Skeletal muscle satellite cell (primary cell): Measurements from ENCODE around the gene MYOZ3.

Experiments
- H3K27me3 ChIP-seq: 2 replicates; pipeline ENCODE4 v1.7.0; 2013; ENCODE audit warnings: low read length; ENCODE audit not compliant: control insufficient read depth, insufficient read depth
- H3K36me3 ChIP-seq: 2 replicates; pipeline ENCODE4 v1.7.0; 2013; ENCODE audit warnings: mild to moderate bottlenecking, control low read depth, low read length; ENCODE audit not compliant: insufficient read depth
- H3K4me1 ChIP-seq: 2 replicates; pipeline ENCODE4 v1.7.0; 2013; ENCODE audit warnings: low read length; ENCODE audit not compliant: control insufficient read depth, insufficient read depth
- H3K4me2 ChIP-seq: 2 replicates; pipeline ENCODE4 v1.7.0; 2013; ENCODE audit warnings: mild to moderate bottlenecking, low read length
- H3K4me3 ChIP-seq: 2 replicates; pipeline ENCODE4 v1.7.0; 2013; ENCODE audit warnings: low read length
- H3K9ac ChIP-seq: 2 replicates; pipeline ENCODE4 v1.7.0; 2013; ENCODE audit warnings: mild to moderate bottlenecking, low read depth, low read length, moderate library complexity
- H3K9me3 ChIP-seq: replicated peaks from 2 replicates; pipeline ENCODE4 v1.7.0; 2013; ENCODE audit warnings: mild to moderate bottlenecking, control low read depth, low read length

Gene MYOZ3

DNA sequence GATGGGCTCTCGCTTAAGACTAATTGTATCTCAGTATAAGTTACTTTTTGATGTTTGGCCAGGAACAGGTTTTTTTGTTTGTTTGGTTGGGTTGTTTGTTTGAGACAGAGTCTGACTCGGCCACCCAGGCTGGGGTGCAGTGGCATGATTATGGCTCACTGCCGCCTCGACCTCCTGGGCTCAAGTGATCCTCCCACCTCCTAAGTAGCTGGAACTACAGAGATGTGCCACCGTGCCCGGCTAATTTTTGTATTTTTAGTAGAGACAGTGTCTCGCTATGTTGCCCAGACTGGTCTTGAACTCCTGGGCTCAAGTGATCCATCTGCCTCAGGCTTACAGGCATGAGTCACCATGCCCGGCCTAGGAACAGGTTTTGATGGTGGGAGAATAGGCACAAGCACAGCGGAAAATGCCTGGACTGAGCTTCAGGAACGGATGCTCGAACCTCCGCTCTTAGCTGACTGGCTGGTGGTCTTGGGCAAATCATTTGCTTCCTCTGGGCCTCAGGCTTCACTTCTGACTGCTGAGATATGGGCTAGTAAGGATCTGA is 32.0 kb upstream of the MYOZ3 start:
- Histone ChIP-seq H3K9ac (no peak overlapping the region), H3K4me1 (peaks cover 37% of the 10 kb centered on the region), H3K9me3 (no peaks in the 10 kb centered on the region), H3K4me3 (no peak overlapping the region), H3K36me3 (no peaks in the 10 kb centered on the region), H3K4me2 (no peak overlapping the region), H3K27me3 (peaks cover 12% of the 10 kb centered on the region)

DNA sequence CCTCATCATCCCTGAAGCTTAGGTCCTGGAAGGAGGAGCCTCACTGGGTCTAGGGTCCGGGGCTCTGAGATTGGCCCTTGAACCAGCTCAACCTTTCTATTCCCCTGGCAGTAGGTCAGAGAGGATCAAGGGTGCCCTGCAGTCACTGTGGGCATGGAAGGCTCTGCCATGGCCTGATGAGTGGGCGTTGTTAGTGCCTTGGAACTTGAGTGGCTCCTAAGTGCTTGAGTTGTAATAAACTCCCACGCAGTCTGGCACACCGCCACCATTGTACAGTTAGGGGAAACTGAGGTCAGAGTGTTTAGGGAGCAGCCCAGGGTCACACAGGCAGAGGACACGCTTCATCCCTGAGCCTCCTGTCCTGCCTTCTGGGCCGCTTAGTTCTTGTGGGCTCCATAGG is 31.0 kb upstream of the MYOZ3 start:
- Histone ChIP-seq H3K4me3 (no peak overlapping the region), H3K9ac (no peak overlapping the region), H3K9me3 (no peaks in the 10 kb centered on the region), H3K36me3 (no peaks in the 10 kb centered on the region), H3K27me3 (peaks cover 10% of the 10 kb centered on the region), H3K4me2 (no peak overlapping the region), H3K4me1 (peaks cover 33% of the 10 kb centered on the region)

DNA sequence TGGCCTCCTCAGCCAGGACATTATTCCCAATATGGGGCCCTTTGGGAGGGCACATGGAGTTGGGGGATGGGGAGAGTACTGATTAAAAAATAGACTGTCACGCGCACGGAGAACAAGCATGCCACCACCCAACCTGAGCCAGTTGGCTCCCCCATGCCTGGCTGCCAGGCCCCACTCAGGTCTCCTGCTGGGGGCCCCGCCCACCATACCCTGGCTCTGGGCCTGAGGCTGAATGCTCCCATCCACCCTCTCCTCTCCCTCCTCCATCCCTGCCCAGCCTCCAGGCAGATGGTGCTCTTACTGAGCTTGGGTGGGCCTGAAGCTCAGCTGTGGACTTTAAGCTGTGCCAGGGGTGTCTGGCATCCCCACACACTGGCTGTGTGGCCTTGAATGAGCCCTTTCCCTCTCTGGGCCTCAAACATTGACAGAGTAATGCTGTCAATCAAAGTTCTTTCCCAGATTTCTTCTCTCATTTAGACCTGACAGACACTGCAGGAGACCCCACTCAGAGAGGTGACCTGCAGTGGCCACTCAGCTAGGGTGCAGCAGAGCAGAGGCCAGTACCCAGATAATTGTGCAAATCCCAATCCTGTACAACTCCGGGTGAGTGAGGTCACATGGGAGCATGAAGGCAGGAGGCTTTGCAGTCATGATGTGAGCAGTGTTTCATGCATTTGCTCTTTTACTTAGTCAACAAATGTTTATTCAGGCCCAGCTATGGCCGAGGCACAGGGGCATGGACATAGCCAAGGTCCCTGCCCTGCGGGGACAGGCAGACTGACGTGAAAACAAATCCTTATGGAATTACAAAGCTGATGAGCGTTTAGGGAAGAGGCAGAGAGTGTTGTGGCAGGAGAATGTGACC is 30.4 kb upstream of the MYOZ3 start:
- Histone ChIP-seq H3K4me2 (no peak overlapping the region), H3K4me3 (no peak overlapping the region), H3K9me3 (no peaks in the 10 kb centered on the region), H3K4me1 (peaks cover 29% of the 10 kb centered on the region), H3K36me3 (no peaks in the 10 kb centered on the region), H3K27me3 (peaks cover 3% of the 10 kb centered on the region), H3K9ac (no peak overlapping the region)

GRCh38 chr5:150631326-150631701 is 29.7 kb upstream of the MYOZ3 start:
- Histone ChIP-seq H3K9me3 (no peaks in the 10 kb centered on the region), H3K9ac (no peak overlapping the region), H3K4me1 (peaks cover 35% of the 10 kb centered on the region), H3K36me3 (no peaks in the 10 kb centered on the region), H3K4me3 (no peak overlapping the region), H3K27me3 (no peaks in the 10 kb centered on the region), H3K4me2 (no peak overlapping the region)

DNA sequence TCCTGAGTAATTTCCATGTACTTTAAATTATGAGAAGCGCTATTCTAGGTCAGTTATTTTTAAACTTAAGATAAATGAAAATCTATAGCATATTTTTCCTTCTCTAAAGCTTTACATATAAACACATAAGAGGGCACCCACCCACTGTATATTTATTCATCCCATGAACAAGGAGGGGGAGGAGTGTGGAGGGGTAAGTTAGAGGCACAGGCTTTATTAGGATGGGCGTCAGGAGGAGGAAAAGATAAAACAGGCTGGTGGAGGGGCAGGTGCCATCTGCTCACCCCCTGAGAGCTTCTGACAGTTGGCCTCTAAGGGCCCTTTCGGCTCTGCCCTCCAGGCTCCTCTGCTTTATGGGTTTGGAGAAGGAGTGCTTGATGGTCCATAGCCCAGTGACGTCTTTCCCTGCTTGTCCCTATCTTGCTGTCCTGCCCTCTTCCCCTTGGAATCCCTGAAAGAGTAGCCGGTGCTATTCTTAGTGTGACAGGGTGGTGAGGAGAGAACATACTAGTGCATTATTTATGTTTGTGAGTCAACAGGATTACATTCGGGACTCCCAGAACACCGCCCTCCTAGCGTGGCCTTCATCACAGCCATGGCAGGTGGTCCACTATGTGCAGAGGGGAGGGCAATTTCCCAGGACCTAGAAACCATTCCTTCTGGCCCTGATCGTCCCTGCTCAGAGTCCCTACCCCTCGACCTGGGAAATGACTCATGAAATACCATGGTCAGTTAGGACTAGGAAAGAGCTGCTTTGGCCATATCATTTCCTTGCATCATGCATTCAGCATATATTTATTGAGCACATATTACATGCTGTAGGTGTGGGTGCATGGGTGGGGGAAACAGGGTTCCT is 28.5 kb upstream of the MYOZ3 start:
- no peaks in the 10 kb centered on the region for H3K36me3 ChIP-seq
- H3K4me3 ChIP-seq: no peak overlapping the region
- H3K9me3 ChIP-seq: no peaks in the 10 kb centered on the region
- no peak overlapping the region for H3K9ac ChIP-seq
- no peak overlapping the region for H3K4me2 ChIP-seq
- H3K4me1 ChIP-seq: peaks cover 47% of the 10 kb centered on the region
- no peaks in the 10 kb centered on the region for H3K27me3 ChIP-seq

DNA sequence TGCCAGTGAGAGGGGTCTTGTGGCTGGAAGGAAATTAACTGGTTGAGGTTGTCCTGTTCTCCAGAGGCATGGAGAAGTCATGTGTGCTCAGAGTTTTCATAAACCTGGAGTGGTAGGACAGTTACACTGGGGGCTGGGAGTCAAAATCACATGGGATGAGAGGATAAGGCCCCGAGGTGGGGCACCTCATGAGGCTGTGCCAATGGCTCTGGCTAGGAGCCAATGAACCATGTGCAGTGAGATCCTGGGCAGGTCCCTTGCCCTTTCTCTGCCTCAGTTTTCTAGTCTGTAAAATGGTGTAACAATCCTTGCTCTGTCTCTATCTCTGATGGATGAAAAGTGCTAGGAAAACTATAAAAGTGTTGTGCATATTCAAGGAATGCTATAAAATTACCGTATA is 27.6 kb upstream of the MYOZ3 start:
- Histone ChIP-seq H3K9ac (no peak overlapping the region), H3K4me1 (peaks cover 48% of the 10 kb centered on the region), H3K27me3 (no peaks in the 10 kb centered on the region), H3K4me3 (no peak overlapping the region), H3K9me3 (no peaks in the 10 kb centered on the region), H3K36me3 (no peaks in the 10 kb centered on the region), H3K4me2 (no peak overlapping the region)

DNA sequence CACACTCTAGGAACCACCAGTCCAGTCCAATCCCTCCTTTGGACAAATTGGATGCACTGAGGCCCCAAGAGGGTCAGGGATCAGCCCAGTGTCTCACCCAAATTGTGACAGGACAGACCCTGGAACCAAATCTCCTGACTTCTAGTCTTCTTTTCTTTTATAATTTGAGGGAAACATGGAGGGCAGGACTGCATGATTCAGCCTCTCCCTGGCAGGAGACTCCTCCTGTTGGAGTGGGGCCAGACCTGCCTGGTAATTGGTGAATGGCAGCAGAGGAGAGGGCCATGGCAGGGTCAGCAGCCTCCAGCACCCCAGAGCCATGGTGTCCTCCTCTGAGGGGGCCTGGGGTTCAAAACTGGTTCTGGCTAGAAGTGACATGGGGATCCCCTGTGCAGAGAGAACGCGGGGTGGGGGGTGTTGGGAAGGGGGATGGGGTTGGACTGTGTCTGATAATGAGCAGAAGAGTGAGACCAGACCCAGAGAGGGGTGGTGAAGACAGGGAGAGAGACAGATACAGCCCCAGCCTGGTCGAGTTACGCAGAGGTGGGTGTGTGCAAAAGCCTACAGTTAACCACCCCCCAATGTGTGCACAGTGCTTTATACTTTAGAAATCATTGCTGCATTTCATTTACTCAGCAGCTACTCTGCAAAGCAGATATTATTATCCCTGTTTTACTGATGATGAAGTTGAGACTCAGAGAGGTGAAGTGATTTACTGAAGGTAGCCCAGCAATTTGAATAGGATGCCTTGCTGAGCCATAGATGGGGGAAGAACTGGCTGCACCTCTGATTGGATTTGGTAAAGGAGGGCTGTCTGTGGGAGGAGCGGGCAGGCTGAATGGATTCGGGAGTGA is 24.4 kb upstream of the MYOZ3 start:
- H3K9ac ChIP-seq: no peak overlapping the region
- H3K4me3 ChIP-seq: no peak overlapping the region
- H3K36me3 ChIP-seq: no peaks in the 10 kb centered on the region
- H3K4me1 ChIP-seq: peaks cover 72% of the 10 kb centered on the region
- no peaks in the 10 kb centered on the region for H3K9me3 ChIP-seq
- no peaks in the 10 kb centered on the region for H3K27me3 ChIP-seq
- H3K4me2 ChIP-seq: peak overlapping the region; percentile 42

GRCh38 chr5:150637245-150638052 is 23.6 kb upstream of the MYOZ3 start:
- H3K36me3 ChIP-seq: no peaks in the 10 kb centered on the region
- H3K4me3 ChIP-seq: peak overlapping the region; percentile 35
- H3K4me1 ChIP-seq: peaks cover 77% of the 10 kb centered on the region
- H3K9me3 ChIP-seq: no peaks in the 10 kb centered on the region
- H3K4me2 ChIP-seq: peak overlapping the region; percentile 69
- H3K27me3 ChIP-seq: no peaks in the 10 kb centered on the region
- no peak overlapping the region for H3K9ac ChIP-seq

GRCh38 chr5:150638053-150638444 is 23.0 kb upstream of the MYOZ3 start:
- H3K4me1 ChIP-seq: peaks cover 77% of the 10 kb centered on the region
- H3K4me2 ChIP-seq: peak overlapping the region; percentile 69
- H3K36me3 ChIP-seq: no peaks in the 10 kb centered on the region
- H3K27me3 ChIP-seq: no peaks in the 10 kb centered on the region
- H3K4me3 ChIP-seq: no peak overlapping the region
- H3K9me3 ChIP-seq: no peaks in the 10 kb centered on the region
- no peak overlapping the region for H3K9ac ChIP-seq

DNA sequence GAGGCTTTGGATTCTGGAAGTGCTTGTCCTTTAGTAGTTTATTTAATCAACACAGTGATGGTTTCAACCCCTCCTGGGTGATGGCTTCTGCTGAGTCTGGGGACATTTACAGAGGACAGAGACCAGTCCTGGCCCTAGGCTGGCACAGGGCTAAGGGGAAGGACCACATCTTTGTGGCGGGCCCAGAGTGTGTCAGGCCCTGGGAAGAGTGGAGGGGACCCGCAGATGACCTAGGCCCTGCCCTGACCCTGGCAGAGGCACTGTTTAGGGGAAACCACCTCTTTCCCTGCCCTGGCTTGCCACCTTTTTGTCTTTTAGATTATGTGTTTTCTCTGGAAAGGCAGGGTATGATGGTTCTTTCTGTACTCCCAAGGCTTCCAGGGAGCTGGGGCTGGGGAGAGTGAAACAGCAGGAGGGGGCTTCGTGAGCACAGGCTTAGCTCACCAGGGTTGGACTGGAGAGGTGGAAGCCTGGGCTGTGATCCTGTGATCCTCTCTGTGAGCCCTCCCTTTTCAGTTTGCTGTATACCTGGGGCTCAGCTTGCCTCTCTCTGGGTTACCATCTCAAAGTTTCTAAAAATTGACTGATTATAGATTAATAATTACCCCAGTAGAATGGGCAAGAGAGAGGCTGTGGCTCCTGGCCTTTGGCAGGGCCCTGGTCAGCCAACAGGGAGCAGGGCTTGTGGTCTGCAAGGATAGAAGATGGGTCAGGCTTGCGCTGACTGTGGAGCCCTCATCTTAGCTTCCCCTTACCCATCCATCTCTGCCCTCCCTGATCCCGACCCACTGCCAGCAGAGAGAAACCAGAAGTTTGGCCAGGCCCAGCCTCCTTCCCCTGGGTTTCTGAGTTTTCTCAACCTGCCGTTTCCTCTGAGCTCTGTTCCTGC is 22.3 kb upstream of the MYOZ3 start:
- Histone ChIP-seq H3K36me3 (no peaks in the 10 kb centered on the region), H3K4me2 (no peak overlapping the region), H3K27me3 (no peaks in the 10 kb centered on the region), H3K4me1 (peaks cover 75% of the 10 kb centered on the region), H3K4me3 (no peak overlapping the region), H3K9me3 (no peaks in the 10 kb centered on the region), H3K9ac (no peak overlapping the region)
